ENCODE data around the gene SRRM4. TPM values are rescaled to one million over a fixed set of nuclear protein-coding genes. Genes with fewer than 3 reads are reported as not detected.

SRRM4 gene
- total RNA-seq, 2 donors from 2014 or later = 0.27 TPM; not detected in 1

DNA sequence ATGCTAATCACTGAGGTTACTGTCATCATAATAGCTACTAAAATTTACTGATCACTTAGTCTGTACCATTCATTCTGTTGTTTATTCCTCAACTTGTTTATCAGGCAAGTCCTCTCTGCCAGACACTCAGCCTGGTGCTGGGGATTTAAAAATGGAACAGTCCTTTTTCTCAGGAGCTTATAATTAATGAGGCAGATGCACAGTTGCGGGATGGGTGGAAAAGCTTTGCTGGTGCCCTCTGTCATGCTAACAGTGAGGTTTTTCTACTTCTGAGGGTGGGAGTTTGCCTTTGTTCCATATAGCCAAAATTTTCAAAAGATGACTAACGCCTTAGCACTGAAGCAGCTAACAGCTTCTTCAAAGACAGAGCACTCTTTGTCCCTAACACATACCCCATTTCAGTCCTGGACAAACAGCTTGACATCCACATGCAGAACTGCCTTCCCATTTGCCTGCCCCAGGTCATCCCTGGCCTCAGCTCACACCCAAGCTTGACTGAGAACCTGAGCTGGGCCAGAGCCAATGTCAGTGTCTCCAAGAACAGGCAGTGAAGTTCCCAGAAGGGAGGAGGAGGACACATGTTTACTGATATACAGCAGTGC, 166.6 kb downstream of the SRRM4 start:
- no peaks in the 10 kb centered on the region for H3K4me1 ChIP-seq
- TF ChIP-seq, protein P1, sequence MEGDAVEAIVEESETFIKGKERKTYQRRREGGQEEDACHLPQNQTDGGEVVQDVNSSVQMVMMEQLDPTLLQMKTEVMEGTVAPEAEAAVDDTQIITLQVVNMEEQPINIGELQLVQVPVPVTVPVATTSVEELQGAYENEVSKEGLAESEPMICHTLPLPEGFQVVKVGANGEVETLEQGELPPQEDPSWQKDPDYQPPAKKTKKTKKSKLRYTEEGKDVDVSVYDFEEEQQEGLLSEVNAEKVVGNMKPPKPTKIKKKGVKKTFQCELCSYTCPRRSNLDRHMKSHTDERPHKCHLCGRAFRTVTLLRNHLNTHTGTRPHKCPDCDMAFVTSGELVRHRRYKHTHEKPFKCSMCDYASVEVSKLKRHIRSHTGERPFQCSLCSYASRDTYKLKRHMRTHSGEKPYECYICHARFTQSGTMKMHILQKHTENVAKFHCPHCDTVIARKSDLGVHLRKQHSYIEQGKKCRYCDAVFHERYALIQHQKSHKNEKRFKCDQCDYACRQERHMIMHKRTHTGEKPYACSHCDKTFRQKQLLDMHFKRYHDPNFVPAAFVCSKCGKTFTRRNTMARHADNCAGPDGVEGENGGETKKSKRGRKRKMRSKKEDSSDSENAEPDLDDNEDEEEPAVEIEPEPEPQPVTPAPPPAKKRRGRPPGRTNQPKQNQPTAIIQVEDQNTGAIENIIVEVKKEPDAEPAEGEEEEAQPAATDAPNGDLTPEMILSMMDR (IDR thresholded peaks at IDR 0.05) = no peak
- DNase-seq = no peak
- intact Hi-C loops (cut with DNase I) = no loop called here
- no peaks in the 10 kb centered on the region for H3K27me3 ChIP-seq
- no peak overlapping the region for H3K4me3 ChIP-seq
- no peak overlapping the region for H3K27ac ChIP-seq
- no peak overlapping the region for H3K9ac ChIP-seq (ENCODE audit: low read depth in 2 of 2, low read length in 2 of 2)
- H3K9me3 ChIP-seq = no peaks in the 10 kb centered on the region
- no peaks in the 10 kb centered on the region for H3K36me3 ChIP-seq

DNA sequence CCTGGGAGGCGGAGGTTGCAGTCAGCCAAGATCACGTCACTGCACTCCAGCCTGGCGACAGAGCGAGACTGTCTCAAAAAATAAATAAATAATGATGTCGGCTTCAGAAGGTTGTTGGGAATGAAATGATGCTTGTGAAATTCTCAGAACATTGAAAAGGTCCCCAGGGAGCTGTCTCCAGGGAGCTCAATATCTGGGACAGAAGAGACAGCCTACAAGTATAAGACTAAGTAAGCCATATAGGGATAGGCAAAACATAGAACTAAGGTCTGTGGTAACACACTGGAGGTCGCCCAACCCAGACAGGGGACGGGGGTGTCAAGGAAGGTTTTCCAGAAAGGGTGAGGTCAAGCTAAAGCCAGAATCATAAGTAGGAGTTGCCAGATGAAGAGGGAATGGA, 167.9 kb downstream of the SRRM4 start:
- Histone ChIP-seq H3K27ac (no peak overlapping the region), H3K9ac (ENCODE audit: low read depth in 2 of 2, low read length in 2 of 2) (no peak overlapping the region), H3K9me3 (no peaks in the 10 kb centered on the region), H3K4me1 (no peaks in the 10 kb centered on the region), H3K27me3 (no peaks in the 10 kb centered on the region), H3K4me3 (no peak overlapping the region), H3K36me3 (no peaks in the 10 kb centered on the region)
- TF ChIP-seq, protein P1 (IDR thresholded peaks at IDR 0.05) = no peak
- DNase-seq = no peak
- intact Hi-C loops (cut with DNase I) = no loop called here

DNA sequence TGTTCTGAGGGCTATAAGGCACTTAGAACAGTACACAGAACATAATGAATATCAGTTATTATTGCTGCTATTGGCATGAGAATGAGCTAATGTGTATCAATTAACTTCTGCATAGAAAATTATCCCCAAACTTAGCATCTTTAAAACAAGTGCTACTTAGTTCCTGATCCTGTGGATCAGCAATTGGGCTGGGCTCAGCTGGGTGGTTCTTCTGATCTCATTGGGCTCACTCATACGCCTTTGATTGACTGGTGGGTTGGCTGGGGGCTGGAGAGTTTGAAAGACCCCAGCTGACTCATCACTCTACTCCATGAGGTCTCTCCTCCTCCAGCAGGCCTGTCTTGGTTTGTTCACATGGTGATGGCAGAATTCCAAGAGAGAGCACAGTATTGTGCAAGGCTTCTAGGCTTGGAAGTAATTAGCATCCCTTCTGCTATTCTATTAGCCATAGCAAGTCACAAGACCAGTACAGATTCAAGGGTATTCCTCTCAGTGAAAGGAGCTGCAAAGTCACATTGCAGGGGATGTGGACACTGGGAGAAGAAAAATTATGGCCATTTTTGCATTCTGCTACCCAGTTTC, 170.2 kb downstream of the SRRM4 start:
- DNase-seq = no peak
- H3K27ac ChIP-seq = no peak overlapping the region
- H3K4me1 ChIP-seq = no peaks in the 10 kb centered on the region
- no peaks in the 10 kb centered on the region for H3K9me3 ChIP-seq
- intact Hi-C loops (cut with DNase I) = no loop called here
- H3K27me3 ChIP-seq = no peaks in the 10 kb centered on the region
- H3K9ac ChIP-seq (ENCODE audit: low read depth in 2 of 2, low read length in 2 of 2) = no peak overlapping the region
- no peaks in the 10 kb centered on the region for H3K36me3 ChIP-seq
- TF ChIP-seq, protein P1 (IDR thresholded peaks at IDR 0.05) = no peak
- H3K4me3 ChIP-seq = no peak overlapping the region

DNA sequence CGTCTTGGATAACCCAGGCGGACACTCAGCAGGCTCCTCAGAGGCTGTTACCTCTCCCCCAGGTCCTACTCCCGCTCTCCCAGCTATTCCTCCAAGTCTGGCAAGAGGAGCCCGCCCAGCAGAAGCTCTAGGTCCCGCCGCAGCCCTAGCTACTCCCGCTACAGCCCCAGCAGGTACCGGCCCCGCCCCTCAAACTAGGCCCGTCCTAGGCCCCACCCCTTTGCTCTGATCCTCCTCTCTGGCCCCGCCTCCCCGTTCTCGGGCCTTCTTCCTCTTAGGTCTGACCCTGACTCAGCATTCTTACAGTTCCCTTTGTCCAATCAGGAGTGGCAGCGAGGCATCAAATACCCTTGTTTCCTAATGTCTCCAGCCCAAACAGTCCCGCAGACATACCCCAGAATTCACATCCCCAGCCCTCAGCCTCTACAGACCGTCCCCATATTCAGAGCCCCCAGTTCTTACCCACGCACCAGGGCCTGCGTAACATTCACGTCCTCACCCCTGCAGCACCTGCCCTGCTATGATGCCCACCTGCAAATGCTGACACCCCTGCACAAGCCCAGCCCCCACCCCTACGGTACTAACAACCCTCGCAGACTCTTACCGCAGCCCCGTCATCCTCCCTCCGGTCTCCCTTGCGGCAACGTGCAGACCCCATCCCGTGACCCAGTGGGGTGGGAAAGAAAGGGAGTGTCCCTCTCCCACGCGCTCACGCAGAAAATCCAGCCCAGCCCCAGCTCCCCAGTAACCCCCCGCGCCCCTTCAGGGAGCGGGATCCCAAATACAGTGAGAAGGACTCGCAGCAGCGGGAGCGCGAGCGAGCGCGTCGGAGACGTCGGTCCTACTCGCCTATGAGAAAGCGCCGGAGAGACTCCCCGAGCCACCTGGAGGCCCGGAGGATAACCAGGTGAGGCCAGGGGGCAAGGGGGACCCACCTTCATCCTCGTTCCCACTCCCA, 172.4 kb downstream of the SRRM4 start:
- intact Hi-C loops (cut with DNase I) = no loop called here
- TF ChIP-seq, protein P1 (IDR thresholded peaks at IDR 0.05) = no peak
- Histone ChIP-seq H3K27me3 (no peaks in the 10 kb centered on the region), H3K4me1 (no peaks in the 10 kb centered on the region), H3K9me3 (no peaks in the 10 kb centered on the region), H3K27ac (no peak overlapping the region), H3K4me3 (no peak overlapping the region), H3K9ac (ENCODE audit: low read depth in 2 of 2, low read length in 2 of 2) (no peak overlapping the region), H3K36me3 (no peaks in the 10 kb centered on the region)
- peak; percentile 58 for DNase-seq

DNA sequence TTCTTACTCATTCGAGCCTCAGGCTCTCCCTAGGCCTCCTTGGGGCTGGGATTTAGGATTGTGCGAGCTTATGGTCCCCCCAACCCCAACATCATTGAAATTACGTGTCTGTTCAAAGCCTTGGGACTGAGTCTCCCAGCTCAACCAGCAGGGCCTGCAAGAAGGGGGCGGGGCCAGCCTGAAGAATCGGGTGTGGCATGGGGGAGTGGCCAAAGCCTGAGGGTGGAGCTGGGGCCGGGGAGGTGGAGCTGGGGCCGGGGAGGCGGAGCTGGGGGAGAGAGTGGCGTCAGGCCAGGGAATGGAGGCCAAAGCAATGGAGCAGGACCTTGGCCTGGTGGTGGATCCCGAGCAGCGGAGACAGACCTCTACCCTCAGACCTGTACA, 173.1 kb downstream of the SRRM4 start:
- Histone ChIP-seq H3K9ac (ENCODE audit: low read depth in 2 of 2, low read length in 2 of 2) (no peak overlapping the region), H3K9me3 (no peaks in the 10 kb centered on the region), H3K4me3 (no peak overlapping the region), H3K27me3 (no peaks in the 10 kb centered on the region), H3K36me3 (no peaks in the 10 kb centered on the region), H3K4me1 (no peaks in the 10 kb centered on the region), H3K27ac (no peak overlapping the region)
- TF ChIP-seq, protein P1 (IDR thresholded peaks at IDR 0.05) = no peak
- DNase-seq = no peak
- intact Hi-C loops (cut with DNase I) = no loop called here

All from colonic mucosa (tissue), 4 donors.